OCI-LY1 (cell line): Measurements from ENCODE around the gene SNRNP40.
"Not testable (repeated sequence)": the region's sequence is repeated elsewhere in the genome, so short reads cannot be mapped to it uniquely, and the experiment has no call there.

Experiments
- H2AFZ ChIP-seq: fragments of 200-600 bp; sonication (generic), shearing (Covaris generic); 2 replicates; pipeline ENCODE4 v1.6.0; 2014; ENCODE audit warnings: antibody characterized with exemption, mild to moderate bottlenecking, low read length
- H3F3A ChIP-seq: fragments of 200-600 bp; sonication (generic), shearing (Covaris generic); 2 replicates; pipeline ENCODE4 v1.6.0; 2014; ENCODE audit warnings: mild to moderate bottlenecking, antibody characterized with exemption, low read length, moderate library complexity; ENCODE audit not compliant: insufficient read depth
- H3K27ac ChIP-seq: fragments of 200-600 bp; sonication (generic); 2 replicates; pipeline ENCODE4 v1.5.1; 2014; ENCODE audit warnings: low read length, mixed run types, mild to moderate bottlenecking, low read depth; ENCODE audit not compliant: poor library complexity, severe bottlenecking
- H3K27me3 ChIP-seq: fragments of 200-600 bp; sonication (generic); 2 replicates; pipeline ENCODE4 v1.6.0; 2014; ENCODE audit warnings: antibody characterized with exemption, mild to moderate bottlenecking, low read length, moderate library complexity; ENCODE audit not compliant: insufficient read depth
- H3K36me3 ChIP-seq: fragments of 200-600 bp; sonication (generic); 2 replicates; pipeline ENCODE4 v1.6.1; 2014; ENCODE audit warnings: mild to moderate bottlenecking, antibody characterized with exemption, low read length, moderate library complexity, mixed read lengths; ENCODE audit not compliant: insufficient read depth
- H3K4me1 ChIP-seq: fragments of 200-600 bp; sonication (generic); 2 replicates; pipeline ENCODE4 v1.5.1; 2014; ENCODE audit warnings: mild to moderate bottlenecking, low read length, moderate library complexity; ENCODE audit not compliant: insufficient read depth, severe bottlenecking
- H3K4me2 ChIP-seq: fragments of 200-600 bp; sonication (generic), shearing (Covaris generic); 2 replicates; pipeline ENCODE4 v1.6.1; 2014; ENCODE audit warnings: low read length
- H3K4me3 ChIP-seq: fragments of 200-600 bp; sonication (generic); 2 replicates; pipeline ENCODE4 v1.5.1; 2014; ENCODE audit warnings: low read length, low read depth, mild to moderate bottlenecking, mixed read lengths; ENCODE audit not compliant: poor library complexity, severe bottlenecking
- H3K79me2 ChIP-seq: fragments of 200-600 bp; shearing (Covaris generic); 2 replicates; pipeline ENCODE4 v1.6.1; 2016; ENCODE audit warnings: mixed run types, low read length, mixed read lengths; ENCODE audit not compliant: insufficient read depth
- H3K9ac ChIP-seq: fragments of 200-600 bp; sonication (generic), shearing (Covaris generic); 2 replicates; pipeline ENCODE4 v1.6.1; 2014; ENCODE audit warnings: mild to moderate bottlenecking, low read length, mixed read lengths
- H3K9me2 ChIP-seq: fragments of 200-600 bp; sonication (generic), shearing (Covaris generic); 2 replicates; pipeline ENCODE4 v1.6.1; 2014; ENCODE audit warnings: low read depth, mild to moderate bottlenecking, low read length, mixed read lengths
- H3K9me3 ChIP-seq: fragments of 200-600 bp; shearing (Covaris generic); 2 replicates; pipeline ENCODE4 v1.6.1; 2014; ENCODE audit warnings: low read length, mixed read lengths
- H4K20me1 ChIP-seq: fragments of 200-600 bp; sonication (generic), shearing (Covaris generic); 2 replicates; pipeline ENCODE4 v1.6.0; 2016; ENCODE audit warnings: mild to moderate bottlenecking, low read length; ENCODE audit not compliant: insufficient read depth
- CTCF ChIP-seq: fragments of 200-600 bp; sonication (generic), shearing (Covaris generic); IDR thresholded peaks from 2 replicates; pipeline ENCODE4 v1.5.1; 2017; ENCODE audit warnings: mild to moderate bottlenecking, antibody characterized with exemption, low read length, moderate library complexity, mixed read lengths
- EZH2 ChIP-seq: fragments of 200-600 bp; sonication (generic), shearing (Covaris generic); IDR thresholded peaks from 2 replicates; pipeline ENCODE4 v1.8.0; 2017; ENCODE audit warnings: borderline replicate concordance, mixed run types, mild to moderate bottlenecking, antibody characterized with exemption, low read length, moderate library complexity, mixed read lengths

SNRNP40 gene

GRCh38 chr1:31295874-31296485 is 608 bp downstream of the SNRNP40 start:
- H3F3A ChIP-seq = no peaks in the 10 kb centered on the region
- H3K4me1 ChIP-seq = peaks cover 27% of the 10 kb centered on the region
- peak overlapping the region; percentile 94 for H3K9ac ChIP-seq
- H3K27ac ChIP-seq = peak overlapping the region; percentile 53
- H4K20me1 ChIP-seq = no peaks in the 10 kb centered on the region
- H2AFZ ChIP-seq = no peak overlapping the region
- H3K9me2 ChIP-seq = no peaks in the 10 kb centered on the region
- peak overlapping the region; percentile 77 for H3K4me3 ChIP-seq
- peaks cover 44% of the 10 kb centered on the region for H3K79me2 ChIP-seq
- peak overlapping the region; percentile 84 for H3K4me2 ChIP-seq
- TF ChIP-seq CTCF (no peak), EZH2 (no peak)
- H3K9me3 ChIP-seq = no peaks in the 10 kb centered on the region
- no peaks in the 10 kb centered on the region for H3K27me3 ChIP-seq
- H3K36me3 ChIP-seq = peaks cover 33% of the 10 kb centered on the region

GRCh38 chr1:31289021-31289420 is 7.6 kb downstream of the SNRNP40 start:
- Histone ChIP-seq H3K27me3 (no peaks in the 10 kb centered on the region), H3K36me3 (peaks cover 88% of the 10 kb centered on the region), H3K9me3 (no peaks in the 10 kb centered on the region), H3K79me2 (no peaks in the 10 kb centered on the region), H3K9ac (no peak overlapping the region), H3K27ac (no peak overlapping the region), H2AFZ (no peak overlapping the region), H3K4me3 (no peak overlapping the region), H4K20me1 (no peaks in the 10 kb centered on the region), H3K9me2 (no peaks in the 10 kb centered on the region), H3F3A (no peaks in the 10 kb centered on the region), H3K4me1 (no peaks in the 10 kb centered on the region), H3K4me2 (no peak overlapping the region)
- TF ChIP-seq CTCF (no peak), EZH2 (no peak)

GRCh38 chr1:31287791-31288190 is 8.8 kb downstream of the SNRNP40 start:
- H3K27ac ChIP-seq, H3K79me2 ChIP-seq: not testable (repeated sequence)
- peaks cover 87% of the 10 kb centered on the region for H3K36me3 ChIP-seq

GRCh38 chr1:31282426-31282825 is 14.2 kb downstream of the SNRNP40 start:
- H3K4me3 ChIP-seq, H2AFZ ChIP-seq, H3K9me2 ChIP-seq, H3K27ac ChIP-seq, H3K4me2 ChIP-seq, H3K79me2 ChIP-seq, H3F3A ChIP-seq, H3K27me3 ChIP-seq, H3K9ac ChIP-seq, H3K9me3 ChIP-seq, H4K20me1 ChIP-seq, H3K4me1 ChIP-seq: not testable (repeated sequence)
- H3K36me3 ChIP-seq = peaks cover 89% of the 10 kb centered on the region

More at GRCh38 chr1:31287791-31288190, 8.8 kb downstream of the SNRNP40 start:
- H3F3A ChIP-seq, H2AFZ ChIP-seq, H4K20me1 ChIP-seq, H3K9me3 ChIP-seq, H3K4me3 ChIP-seq, H3K9me2 ChIP-seq, H3K27me3 ChIP-seq, H3K4me1 ChIP-seq, H3K4me2 ChIP-seq, H3K9ac ChIP-seq: not testable (repeated sequence)
